Myocyte (in vitro differentiated cells): ENCODE results near the gene COL21A1. TPM values are rescaled to one million over a fixed set of nuclear protein-coding genes. Genes with fewer than 3 reads are reported as not detected.

ENCODE experiments used
- DNase-seq: peaks from one replicate; pipeline ENCODE4 v3.0.0-alpha.2; 2012; ENCODE audit warnings: low read depth
- total RNA-seq: library from RNA; depleted of rRNA; stranded (reverse); fragments of >200 nt; gene quantifications from 2 replicates; pipeline ENCODE4 v1.2.3, GENCODE V29; 2014

The COL21A1 gene
- total RNA-seq, 1 donor from 2014 or later = 3.3 TPM

DNA sequence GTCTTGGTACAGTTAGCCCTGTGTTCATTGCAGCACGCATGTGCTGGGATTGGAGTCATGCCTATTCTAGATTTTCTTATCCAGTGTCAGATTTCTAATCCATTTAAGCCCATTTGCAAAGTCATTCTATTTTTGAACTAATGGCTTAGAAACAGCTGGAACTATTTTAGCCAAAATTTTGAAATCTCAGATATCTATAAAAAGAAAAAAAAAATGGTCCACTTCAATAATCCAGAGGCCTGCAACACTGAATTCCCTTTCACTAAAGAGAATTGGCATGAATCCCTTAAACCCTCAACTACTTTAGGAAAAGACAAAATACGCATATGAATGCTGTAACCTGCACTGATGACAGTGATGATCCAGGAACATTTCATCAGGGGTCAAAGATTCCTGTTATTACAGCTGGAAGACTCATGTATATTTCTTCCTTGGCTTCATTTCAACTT lies 1.5 kb downstream of the COL21A1 start:
- peak; percentile 60 for DNase-seq

DNA sequence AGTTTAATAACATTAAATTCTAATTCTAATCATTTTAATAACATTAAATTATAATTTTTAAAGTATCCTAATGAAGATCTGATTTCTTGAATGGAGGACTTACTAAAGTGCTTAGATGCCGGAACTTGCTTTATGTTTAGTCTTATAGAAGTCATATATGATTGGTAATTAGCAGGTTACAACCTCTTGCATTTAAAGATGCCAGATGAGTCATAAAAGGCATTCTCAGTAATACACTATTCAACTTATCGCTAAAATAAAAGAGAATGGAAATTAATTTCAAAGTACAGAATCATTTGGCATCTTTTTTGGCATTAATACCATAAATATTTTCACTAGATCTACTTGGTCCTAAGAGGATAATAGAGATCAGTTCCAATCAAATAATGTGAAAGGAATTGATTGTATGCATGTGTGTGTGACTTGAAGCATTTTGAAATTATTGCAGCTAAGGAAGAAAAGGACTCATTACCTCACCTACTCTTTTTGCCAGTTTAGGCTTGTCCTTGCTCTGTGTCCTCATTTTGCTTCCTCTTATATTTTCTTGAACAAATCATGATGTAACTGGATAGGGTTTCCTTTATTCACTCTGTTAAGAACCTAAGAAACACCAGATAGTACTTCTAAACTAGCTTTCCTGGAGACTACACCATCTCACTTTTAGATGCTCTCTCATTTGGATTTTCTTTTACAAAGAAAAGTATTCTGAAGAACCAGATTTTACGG lies 2.7 kb downstream of the COL21A1 start:
- DNase-seq = no peak

DNA sequence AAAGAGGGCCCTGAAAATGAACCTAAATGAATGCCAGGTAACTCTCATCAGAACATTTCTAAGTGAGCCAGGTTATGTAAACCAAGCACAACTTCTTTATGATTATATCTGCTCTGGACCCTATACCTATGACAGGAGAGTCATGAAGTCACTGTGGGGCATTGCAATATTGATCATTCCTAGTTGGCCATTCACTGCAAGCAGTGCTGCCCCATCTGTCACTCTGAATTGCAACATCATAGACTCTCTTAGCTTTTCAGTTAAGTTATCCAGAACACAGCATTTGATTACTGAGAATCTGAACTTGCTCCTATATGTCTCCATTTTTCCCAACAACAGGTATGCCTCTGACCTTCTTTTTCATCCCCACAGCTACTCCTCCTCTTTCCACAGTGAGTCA lies 3.3 kb downstream of the COL21A1 start:
- DNase-seq = no peak

DNA sequence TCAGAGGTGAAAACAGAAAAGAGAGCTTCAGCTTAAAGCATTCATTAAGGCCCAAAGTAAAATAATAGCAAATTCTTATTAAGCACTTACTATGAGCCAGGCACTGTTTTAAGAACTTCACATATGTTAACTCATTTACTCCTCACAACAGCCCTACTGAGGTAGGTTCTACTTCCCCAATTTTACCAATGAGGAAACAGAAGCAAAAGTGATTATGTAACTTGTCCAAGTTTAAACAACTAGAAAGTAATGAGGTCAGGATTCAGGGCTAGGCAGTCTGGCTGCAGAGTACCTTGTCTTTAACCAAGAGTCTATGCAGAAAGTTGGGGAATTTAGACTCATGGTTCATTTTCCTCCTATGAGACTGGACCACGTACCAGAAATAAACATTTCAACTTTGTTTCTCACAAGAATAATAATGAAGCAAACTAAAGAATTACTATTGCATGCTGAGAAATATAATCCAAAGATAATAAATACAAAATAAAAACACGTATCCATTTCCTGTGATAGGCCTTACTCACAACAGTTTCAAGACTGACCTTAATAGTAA lies 3.8 kb downstream of the COL21A1 start:
- DNase-seq = no peak

DNA sequence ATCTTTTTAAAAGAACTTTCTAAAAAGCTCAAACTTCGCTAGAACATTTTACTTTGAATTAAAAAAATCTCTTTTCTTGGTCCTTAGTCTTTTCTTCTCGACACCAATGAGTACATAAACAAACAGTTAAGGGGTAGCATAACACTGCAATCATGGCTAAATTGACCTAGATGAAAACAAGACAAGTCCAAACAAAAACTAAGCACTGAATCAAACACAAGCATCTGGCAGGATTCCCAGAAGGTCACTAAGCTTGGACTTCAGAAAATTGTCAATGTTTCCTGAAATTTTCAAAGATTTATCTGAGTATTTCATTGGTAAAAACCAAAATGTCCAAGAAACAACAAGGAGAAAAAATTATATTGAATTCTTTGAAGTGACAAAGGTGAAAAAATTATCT lies 5.0 kb downstream of the COL21A1 start:
- DNase-seq = peak; percentile 64

DNA sequence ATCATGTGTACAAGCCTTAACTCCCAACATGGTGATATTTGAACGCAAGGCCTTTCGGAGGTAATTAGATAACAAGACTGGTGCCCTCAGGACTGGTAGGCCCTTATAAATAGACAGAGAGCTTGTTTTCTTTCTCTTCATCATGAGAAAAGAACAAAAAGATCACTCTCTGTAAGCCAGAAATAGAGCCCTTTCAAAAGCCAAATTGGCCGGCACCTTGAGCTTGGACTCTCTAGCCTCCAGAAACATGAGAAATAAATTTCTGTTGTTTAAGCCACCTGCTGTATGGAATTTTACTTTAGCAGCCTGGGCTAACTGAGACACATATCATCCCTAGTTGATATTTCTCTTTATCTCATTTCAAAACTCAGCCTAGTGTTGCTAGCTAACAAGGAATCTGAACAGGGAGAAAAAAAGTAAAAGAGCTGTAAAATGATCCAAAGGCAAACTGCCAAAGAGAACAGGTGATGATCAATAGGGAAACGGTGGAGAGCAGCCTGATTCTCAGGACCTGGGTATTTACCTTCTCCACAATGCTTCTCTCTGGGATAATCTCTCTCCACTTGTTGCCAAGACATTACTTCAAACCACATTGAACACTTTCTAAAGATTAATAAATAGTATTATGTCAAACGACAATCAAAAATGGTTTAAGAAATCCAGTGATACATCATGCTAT lies 6.1 kb downstream of the COL21A1 start:
- DNase-seq = no peak

DNA sequence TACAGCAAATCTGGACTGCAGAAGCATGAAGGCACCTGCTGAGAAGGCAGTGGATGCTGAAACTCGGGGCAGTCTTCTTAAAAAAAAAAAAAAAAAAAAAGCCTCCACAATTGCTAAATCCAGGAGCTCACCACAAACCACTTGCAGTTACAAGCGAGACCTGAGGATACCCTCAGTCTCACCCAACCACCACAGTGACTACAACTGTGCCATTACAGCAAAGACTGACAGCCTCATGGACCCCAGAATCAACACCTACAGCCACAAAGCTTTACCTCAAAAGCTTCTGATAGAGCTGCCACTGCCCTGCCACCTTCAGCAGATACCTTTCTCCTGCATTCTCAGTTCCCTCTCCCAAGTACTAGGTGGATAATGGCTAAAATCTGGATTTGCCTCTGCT lies 9.0 kb downstream of the COL21A1 start:
- DNase-seq = no peak

DNA sequence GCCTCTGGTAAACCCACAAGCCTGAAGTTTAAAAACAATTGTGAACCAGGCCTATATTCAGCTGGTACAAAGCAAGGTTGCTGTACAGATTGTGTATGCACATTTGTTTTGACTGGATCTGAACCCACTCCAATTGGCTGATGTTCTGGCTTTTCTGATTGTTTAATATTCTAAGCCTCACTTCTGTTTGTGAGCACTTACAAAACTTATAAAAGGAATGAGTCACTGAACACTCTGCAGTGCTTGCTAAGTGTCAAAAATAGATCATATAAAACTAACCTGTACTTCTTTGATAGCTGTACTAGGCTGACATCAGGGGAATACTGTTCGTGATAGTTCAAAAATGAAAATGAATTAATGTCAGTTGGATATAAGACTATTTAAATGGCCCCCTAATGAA lies 12.1 kb downstream of the COL21A1 start:
- no peak for DNase-seq

DNA sequence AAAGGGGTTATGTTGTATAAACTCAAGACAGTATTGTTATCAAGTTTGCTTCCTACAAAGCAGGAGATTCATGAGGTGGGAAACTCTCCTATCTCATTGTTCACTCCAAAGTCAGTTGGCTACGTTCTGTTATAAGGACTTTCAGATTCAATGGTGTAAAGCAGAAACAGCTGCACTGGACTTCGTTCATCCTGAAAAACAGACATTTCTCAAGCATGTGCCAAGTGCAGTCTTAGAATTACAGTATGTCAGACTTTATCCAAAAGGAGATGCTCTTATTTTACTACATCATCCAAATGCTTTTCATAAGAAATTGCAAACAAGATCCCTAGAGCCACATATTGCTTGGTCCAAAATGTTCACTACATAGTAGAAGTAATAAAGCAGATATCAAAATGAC lies 14.9 kb downstream of the COL21A1 start:
- no peak for DNase-seq

DNA sequence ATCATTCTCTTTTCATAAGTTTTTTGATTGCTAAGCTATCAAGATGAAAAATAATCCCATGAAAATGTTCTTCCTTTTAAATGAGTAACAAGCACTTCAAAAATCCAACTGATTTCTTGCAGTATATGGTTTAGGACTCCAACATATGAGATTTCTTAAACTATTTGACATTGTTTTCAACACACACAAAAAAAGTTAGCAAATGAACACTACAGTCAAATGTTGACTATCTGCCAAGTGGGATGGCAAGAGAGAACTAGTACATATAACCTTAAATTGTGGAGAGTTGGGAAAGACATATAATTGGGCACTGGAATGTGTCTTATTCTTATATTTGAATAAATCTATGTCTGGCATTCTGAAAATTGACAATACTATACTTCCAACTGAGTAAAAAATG lies 15.6 kb downstream of the COL21A1 start:
- DNase-seq = no peak

DNA sequence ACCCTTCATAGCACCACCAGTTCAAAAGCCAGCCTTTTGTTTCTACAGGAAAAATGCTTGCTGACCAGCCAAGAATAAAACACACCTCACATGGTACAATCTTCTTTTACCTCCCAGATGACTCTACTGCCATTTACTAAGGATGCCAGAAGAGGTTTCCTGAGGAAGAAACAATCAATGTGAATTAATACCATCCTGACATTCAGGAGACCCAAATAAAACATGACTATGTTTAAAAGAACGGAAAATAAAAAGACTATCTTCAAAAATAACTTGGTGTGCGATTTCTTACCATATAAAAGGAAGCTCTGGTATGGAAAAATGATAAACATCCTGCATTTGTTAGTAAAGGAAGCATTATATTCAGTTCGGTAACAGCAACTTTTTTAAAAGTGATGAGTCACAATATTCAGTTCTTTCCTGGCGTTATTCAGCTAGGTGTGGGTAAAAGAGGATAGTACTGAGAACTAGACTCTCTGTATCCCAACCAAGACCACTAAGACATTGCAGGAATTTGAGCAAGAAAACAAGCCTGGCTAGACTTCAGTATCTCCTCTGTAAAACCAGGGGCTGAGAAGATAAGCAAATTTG lies 16.3 kb downstream of the COL21A1 start:
- DNase-seq = no peak

DNA sequence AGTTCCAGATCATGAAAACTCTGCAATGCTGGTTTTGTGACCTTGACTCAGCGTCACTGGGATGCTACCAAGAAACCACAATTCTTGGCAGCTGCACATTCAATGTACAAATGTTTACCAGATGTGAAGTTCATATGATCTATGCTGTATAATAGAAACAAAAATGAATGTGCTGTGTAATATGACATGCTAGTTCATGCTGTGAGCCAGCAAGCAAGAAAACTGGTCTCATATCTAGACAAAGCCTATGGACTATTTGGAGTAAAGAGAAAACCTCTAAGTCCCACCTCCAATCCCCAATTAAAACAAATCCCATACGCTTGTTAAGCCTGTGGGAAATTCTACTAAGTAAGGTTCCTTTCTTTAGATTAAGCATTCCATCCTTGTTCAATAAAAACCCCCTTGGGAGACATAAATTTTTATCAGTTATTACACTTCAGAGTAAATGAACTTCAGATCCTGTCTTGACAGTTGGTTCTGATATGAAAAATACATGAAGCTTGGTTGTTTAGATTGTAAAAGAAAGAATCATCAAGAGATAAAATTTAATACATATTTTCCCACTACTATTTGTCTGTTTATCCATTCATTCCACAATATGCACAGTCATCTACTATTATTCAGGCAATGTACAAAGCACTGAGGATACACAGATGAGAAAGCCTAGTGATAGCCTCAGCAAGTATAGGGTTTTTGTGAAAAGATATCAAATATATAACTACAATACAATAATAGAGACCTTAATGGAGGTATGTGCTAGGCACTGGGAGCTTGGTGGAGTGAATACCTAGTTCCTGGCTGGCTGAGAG lies 20.1 kb downstream of the COL21A1 start:
- peak; percentile 55 for DNase-seq

DNA sequence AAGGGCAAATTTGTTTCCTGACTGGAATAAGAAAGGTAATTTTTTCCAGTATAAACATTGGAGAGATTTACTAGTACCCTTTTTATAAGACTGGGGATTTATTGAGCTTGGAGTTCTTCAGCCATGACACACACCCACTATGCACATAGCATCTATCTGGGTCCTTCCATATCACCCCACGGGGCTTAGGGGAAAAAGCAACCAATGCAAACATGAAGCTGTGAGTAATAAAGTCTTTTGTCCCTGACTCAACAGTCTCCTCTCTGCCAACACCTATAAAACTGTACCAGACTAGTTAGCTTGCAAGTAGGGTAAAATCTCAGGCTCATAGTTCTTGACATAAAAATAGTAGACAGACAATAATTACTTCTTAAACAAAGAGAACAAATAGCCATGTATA lies 23.4 kb downstream of the COL21A1 start:
- no peak for DNase-seq

DNA sequence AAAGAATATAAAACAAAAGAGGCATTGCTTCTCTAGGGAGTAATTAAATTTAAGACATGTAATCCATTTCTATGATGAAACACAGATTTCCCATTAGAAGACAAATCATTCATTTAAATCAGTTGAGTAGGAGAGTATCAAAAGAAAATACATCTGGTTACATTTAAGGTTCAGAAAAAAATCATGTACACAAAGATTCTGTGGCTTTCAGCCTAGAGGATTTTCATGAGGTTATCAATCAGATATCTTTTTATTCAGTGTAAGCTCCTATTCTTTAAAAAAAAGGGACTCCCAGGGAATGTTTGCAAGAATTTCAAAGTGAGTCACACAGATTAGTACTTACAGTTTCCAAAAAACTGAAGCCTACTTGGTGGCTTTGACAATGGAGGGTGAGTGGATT lies 24.9 kb downstream of the COL21A1 start:
- DNase-seq = no peak

DNA sequence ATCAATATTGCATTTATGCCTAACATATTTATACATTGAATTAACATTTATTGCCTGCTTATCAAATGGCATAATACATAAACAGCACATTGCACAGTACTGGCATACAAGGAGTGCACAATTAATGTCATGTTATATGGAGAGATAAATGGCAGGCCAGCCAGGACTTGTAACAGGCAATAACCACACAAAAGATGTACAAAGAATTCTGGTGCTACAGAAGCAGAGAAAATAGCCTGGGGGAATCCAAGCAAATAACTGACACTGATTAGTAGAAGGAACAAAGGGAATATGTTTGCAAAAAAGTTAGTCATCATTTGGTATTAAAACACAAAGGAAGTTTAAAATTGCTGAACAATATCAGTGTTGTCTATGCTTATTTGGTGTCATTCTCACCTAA lies 27.3 kb downstream of the COL21A1 start:
- DNase-seq = no peak

DNA sequence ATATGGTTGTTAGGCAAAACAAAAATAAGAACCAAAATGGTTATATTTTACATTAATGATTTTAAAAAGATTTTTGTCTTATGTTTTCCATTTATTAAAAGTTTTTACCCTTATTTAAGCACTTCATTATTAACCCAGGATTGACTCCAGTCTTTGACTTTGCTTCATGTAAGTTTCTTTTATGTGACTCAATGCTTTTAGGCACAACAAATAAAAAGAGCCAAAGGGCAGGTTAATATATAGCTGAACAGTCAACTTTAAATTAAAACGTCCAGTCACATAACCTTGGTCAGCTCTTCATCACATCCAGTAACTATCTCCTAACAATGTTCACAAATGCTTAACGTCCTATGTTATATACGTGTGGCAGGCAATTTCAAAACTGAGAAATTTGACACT lies 32.7 kb downstream of the COL21A1 start:
- no peak for DNase-seq

DNA sequence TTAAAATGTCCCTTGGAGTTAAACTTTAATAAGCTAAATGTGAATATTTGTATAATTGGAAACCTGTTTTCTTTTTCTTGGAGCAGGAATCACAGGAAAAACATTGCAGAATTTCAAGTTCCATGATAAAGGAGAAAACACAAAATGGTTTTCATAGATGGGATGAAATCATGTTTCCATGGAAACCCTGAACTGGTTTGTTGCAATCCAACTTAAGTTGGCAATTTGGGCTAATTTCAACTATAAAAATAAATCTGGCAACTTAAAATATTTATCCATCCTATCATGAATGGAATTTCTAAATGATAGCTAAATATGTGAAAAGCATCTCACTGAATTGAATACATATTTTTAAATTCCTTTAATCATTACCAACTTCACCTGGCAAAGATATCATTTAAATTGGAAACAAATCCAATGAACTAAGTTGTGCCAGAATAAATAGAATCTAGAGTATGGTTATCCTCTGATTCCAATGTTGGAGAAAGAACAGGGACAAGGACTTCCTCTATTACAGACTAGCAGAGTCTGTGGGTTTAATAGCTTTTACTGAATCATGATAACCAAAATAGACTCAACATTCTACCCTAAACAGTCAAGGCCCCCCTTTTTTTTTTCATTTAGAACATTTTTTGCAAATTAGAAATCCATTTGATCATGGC lies 33.2 kb downstream of the COL21A1 start:
- DNase-seq = no peak

DNA sequence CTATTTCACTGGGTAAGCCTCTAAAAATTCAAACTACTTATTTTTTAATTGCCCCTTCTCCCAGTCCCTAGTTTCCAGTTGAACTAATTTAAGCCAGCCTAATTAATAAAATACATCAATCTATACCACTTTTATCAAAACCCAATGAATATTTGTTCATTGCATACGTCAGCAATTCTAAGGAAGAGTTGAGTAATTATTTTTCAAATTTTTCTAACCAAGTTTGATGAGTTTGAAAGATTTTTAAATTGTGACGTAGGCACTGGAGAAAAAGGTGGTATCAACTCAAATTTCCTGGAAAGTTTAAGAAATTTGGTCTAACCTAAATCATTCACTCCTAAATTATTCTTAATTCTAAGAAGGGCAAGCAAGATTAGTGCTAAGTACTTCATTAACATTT lies 35.7 kb downstream of the COL21A1 start:
- no peak for DNase-seq

DNA sequence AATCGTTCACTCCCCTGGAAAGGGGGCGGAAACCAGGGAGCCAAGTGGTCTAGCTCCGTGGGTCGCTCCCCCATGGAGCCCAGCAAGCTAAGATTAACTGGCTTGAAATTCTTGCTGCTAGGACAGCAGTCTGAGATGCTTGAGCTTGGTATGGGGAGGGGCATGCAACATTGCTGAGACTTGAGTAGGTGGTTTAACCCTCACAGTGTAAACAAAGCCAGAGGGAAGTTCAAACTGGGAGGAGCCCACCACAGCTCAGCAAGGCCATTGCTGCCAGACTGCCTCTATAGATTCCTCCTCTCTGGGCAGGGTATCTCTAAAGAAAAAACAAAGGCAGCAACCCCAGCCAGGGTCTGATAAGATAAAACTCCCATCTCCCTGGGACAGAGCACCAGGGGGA lies 43.2 kb downstream of the COL21A1 start:
- no peak for DNase-seq

DNA sequence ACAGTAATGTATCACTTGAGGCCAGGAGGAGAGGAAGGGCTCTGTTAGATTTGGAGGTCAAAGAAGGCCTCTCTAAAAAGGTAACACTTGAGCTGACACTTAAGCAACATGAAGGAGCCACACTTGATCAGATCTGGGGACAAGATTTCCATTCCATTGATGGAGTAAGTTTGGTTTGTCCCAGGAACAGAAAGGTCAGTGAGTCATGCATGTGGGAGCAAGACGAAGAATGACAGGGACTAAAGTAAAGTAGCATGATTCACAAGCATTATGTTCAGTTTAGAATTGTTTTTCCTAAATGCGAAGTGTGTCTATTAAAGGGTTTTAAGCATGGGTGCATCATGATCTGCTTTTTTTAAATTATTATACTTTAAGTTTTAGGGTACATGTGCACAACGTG lies 47.4 kb downstream of the COL21A1 start:
- DNase-seq = no peak

DNA sequence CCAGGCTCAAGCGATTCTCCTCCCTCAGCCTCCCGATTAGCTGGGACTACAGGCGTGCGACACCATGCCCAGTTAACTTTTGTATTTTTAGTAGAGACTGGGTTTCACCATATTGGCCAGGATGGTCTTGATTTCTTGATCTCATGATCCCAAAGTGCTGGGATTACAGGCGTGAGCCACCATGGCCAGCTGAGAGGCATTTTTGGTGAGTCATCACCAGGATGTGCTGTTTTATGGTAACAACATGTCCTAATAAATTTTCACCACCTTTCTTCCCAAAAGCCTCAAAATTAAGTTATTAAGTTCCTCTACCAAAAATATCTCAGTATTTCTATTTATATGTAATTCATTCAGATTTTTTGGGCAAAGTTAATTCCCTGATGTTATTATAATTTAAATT lies 53.5 kb downstream of the COL21A1 start:
- peak; percentile 33 for DNase-seq
